Neural cell (in vitro differentiated cells): ENCODE measurements around the gene SLC8A1.

Source experiments
- EZH2 ChIP-seq: fragments of 200-600, 300-800 bp; shearing (Covaris generic), sonication (generic); IDR thresholded peaks from 2 replicates; pipeline ENCODE4 v1.6.1; 2014; ENCODE audit warnings: antibody characterized with exemption, low read length, borderline replicate concordance, mild to moderate bottlenecking; ENCODE audit not compliant: insufficient read depth, poor library complexity, severe bottlenecking
- MXI1 ChIP-seq: fragments of 450-650 bp; conservative IDR thresholded peaks from 2 replicates; pipeline ENCODE4 v1.6.1; 2014; ENCODE audit warnings: antibody characterized with exemption, mild to moderate bottlenecking; ENCODE audit not compliant: poor library complexity, severe bottlenecking
- POLR2AphosphoS5 ChIP-seq: IDR thresholded peaks from 2 replicates; pipeline ENCODE4 v1.6.1; 2012
- RAD21 ChIP-seq: fragments of 450-650 bp; conservative IDR thresholded peaks from 2 replicates; pipeline ENCODE4 v1.6.1; 2014; ENCODE audit warnings: antibody characterized with exemption, mild to moderate bottlenecking, moderate library complexity
- SMC3 ChIP-seq: fragments of 450-650 bp; conservative IDR thresholded peaks from 2 replicates; pipeline ENCODE4 v1.6.1; 2014; ENCODE audit warnings: antibody characterized with exemption, mild to moderate bottlenecking, moderate library complexity; ENCODE audit not compliant: poor library complexity
- TF ChIP-seq, protein P1 (sequence below): fragments of 450-650 bp; IDR thresholded peaks from 2 replicates; pipeline ENCODE4 v1.5.1; 2014; ENCODE audit warnings: antibody characterized with exemption, mild to moderate bottlenecking, moderate library complexity; ENCODE audit not compliant: poor library complexity, severe bottlenecking
- TF ChIP-seq, protein P2 (sequence below): IDR thresholded peaks from 2 replicates; pipeline ENCODE4 v1.6.1; 2012; ENCODE audit warnings: borderline replicate concordance

DNA sequence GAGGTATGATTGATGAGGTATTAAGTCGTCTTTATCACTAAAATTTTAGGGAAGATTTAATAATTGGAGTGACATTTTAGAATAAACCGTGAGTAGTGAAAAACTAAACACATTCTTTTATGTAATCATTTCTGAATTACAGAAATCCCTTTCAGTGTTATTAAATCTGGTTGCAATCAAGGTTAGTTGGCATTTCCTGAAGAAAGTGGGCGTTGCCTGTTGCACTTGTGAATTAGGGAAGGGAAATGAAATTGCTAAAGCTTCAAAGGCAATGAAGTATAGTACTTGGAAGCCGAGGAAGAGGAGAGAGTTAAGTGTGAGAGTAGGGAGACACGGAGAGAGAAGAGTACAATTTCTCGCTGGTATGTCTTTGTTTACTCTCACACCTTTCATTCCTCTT, 274.5 kb downstream of the SLC8A1 start:
- TF ChIP-seq, protein P1, sequence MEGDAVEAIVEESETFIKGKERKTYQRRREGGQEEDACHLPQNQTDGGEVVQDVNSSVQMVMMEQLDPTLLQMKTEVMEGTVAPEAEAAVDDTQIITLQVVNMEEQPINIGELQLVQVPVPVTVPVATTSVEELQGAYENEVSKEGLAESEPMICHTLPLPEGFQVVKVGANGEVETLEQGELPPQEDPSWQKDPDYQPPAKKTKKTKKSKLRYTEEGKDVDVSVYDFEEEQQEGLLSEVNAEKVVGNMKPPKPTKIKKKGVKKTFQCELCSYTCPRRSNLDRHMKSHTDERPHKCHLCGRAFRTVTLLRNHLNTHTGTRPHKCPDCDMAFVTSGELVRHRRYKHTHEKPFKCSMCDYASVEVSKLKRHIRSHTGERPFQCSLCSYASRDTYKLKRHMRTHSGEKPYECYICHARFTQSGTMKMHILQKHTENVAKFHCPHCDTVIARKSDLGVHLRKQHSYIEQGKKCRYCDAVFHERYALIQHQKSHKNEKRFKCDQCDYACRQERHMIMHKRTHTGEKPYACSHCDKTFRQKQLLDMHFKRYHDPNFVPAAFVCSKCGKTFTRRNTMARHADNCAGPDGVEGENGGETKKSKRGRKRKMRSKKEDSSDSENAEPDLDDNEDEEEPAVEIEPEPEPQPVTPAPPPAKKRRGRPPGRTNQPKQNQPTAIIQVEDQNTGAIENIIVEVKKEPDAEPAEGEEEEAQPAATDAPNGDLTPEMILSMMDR, result no peak
- TF ChIP-seq SMC3 (no peak), MXI1 (no peak), RAD21 (no peak), POLR2AphosphoS5 (no peak), EZH2 (no peak)
- TF ChIP-seq, protein P2, sequence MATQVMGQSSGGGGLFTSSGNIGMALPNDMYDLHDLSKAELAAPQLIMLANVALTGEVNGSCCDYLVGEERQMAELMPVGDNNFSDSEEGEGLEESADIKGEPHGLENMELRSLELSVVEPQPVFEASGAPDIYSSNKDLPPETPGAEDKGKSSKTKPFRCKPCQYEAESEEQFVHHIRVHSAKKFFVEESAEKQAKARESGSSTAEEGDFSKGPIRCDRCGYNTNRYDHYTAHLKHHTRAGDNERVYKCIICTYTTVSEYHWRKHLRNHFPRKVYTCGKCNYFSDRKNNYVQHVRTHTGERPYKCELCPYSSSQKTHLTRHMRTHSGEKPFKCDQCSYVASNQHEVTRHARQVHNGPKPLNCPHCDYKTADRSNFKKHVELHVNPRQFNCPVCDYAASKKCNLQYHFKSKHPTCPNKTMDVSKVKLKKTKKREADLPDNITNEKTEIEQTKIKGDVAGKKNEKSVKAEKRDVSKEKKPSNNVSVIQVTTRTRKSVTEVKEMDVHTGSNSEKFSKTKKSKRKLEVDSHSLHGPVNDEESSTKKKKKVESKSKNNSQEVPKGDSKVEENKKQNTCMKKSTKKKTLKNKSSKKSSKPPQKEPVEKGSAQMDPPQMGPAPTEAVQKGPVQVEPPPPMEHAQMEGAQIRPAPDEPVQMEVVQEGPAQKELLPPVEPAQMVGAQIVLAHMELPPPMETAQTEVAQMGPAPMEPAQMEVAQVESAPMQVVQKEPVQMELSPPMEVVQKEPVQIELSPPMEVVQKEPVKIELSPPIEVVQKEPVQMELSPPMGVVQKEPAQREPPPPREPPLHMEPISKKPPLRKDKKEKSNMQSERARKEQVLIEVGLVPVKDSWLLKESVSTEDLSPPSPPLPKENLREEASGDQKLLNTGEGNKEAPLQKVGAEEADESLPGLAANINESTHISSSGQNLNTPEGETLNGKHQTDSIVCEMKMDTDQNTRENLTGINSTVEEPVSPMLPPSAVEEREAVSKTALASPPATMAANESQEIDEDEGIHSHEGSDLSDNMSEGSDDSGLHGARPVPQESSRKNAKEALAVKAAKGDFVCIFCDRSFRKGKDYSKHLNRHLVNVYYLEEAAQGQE, result no peak
